Right lobe of liver (tissue), 6 donors: ENCODE results near the gene GABRP. TPM values are rescaled to one million over a fixed set of nuclear protein-coding genes. Genes with fewer than 3 reads are reported as not detected.

Experiments used
- ATAC-seq, 4 donors: fragments of 200-7000 bp; cut with Tn5 transposase; one replicate each; pipeline ENCODE4 v1.9.1; 2020; ENCODE audit warnings: mild to moderate bottlenecking in 4 of 4, moderate library complexity in 4 of 4
- DNase-seq, 3 donors: peaks; one replicate each; pipeline ENCODE4 v3.0.0-alpha.2; 2020
- H3K27ac ChIP-seq, 3 donors: fragments of 200-600 bp; one replicate each; pipeline ENCODE4 v1.8.0; 2022
- H3K27me3 ChIP-seq, 2 donors: fragments of 200-600 bp; one replicate each; pipeline ENCODE4 v1.8.0; 2022
- H3K36me3 ChIP-seq, 4 donors: fragments of 200-600 bp; sonication (generic) in 1 of 4; one replicate each; pipeline versions ENCODE4 v1.5.1 to v1.8.0; 2017 to 2022; ENCODE audit warnings: control low read depth in 1 of 4
- H3K4me1 ChIP-seq, 4 donors: fragments of 200-600 bp; sonication (generic) in 1 of 4; one replicate each; pipeline versions ENCODE4 v1.5.1 to v1.8.0; 2017 to 2022; ENCODE audit warnings: control low read depth in 1 of 4
- H3K4me3 ChIP-seq, 3 donors: fragments of 200-600 bp; one replicate each; pipeline ENCODE4 v1.8.0; 2022
- H3K9me3 ChIP-seq, 4 donors: fragments of 200-600 bp; sonication (generic) in 1 of 4; one replicate each; pipeline versions ENCODE4 v1.5.1 to v1.8.0; 2017 to 2022; ENCODE audit warnings: control low read depth in 1 of 4
- POLR2A ChIP-seq: fragments of 450-650 bp; IDR thresholded peaks from one replicate; pipeline ENCODE4 v1.6.1; 2017; ENCODE audit warnings: antibody characterized with exemption, mild to moderate bottlenecking
- WGBS: methylation state at CpG from one replicate; pipeline ENCODE4 v1.1.6; 2018; ENCODE audit warnings: low coverage, low lambda C conversion rate; ENCODE audit not compliant: insufficient coverage; ENCODE audit errors: missing lambda C conversion rate; 5-methylcytosine and 5-hydroxymethylcytosine counted together
- intact Hi-C, 2 donors: fragments of 100-400 bp; cut with DNase I; formaldehyde crosslinking; loops; one replicate each; pipeline versions ENCODE4 v1.11.2 to v1.14.1; 2022
- total RNA-seq, 6 experiments: library from RNA; depleted of rRNA in 2 of 6; stranded (reverse); fragments of >200 nt in 2 of 6; fragmentation: NEBNext Ultra II Directional in 3 of 6; extraction: Animal tissue kit (Norgen Biotek cat#: 25700) in 3 of 6; gene quantifications; one replicate each; pipeline versions ENCODE4 v1.1.0 to v1.2.4, GENCODE V29; 2016 to 2023
- TF ChIP-seq, protein P1 (sequence below), 4 donors: fragments of 200-600 bp in 3 of 4; fragments of 450-650 bp in 1 of 4; IDR thresholded peaks; one replicate each; pipeline versions ENCODE4 v1.5.1 to v1.8.0; 2016 to 2022; ENCODE audit warnings: antibody characterized with exemption in 4 of 4, mild to moderate bottlenecking in 2 of 4
- donor health status: DM: no; HTN: yes; CAD: no.
- donor health status: DM: no; HTN: no; CAD: no.
- donor health status: DM: no; HTN: no; CAD: no.
- donor health status: DM: no; HTN: yes; CAD: no.
- donor health status: DM: no; HTN: yes; CAD: no.

GABRP gene
- total RNA-seq, 6 experiments from 2014 or later, result 0.20 to 0.64 (median 0.39) TPM

DNA sequence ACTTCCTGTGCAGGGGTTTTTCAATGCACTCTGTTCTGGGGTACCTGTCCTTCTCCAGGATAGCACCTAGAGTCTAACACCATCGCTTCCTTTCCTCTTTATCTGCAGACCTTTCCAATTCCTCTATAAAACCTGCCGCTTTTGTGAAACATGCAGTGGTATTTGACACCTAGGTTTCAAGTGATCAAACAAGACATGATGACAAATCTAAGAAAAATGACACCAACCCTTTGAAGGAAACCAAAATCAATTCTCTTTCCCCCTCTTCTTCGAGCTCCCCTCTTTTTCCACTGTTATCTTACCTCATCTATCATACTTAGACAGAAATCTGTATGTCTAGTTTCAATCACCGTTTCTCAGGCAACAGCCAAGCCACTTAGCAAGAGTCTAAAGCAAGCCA, 52.7 kb downstream of the GABRP start:
- H3K4me1 ChIP-seq, result no peaks in the 10 kb centered on the region
- intact Hi-C loops, result no loop called here
- H3K36me3 ChIP-seq, result no peaks in the 10 kb centered on the region
- no peak for ATAC-seq
- DNase-seq, result no peak
- H3K4me3 ChIP-seq, result no peak overlapping the region
- 74% methylated on average over 4 of the region's 4 CpGs for WGBS
- no peak overlapping the region for H3K27ac ChIP-seq
- H3K9me3 ChIP-seq, result no peaks in the 10 kb centered on the region
- no peaks in the 10 kb centered on the region for H3K27me3 ChIP-seq
- TF ChIP-seq, protein P1, sequence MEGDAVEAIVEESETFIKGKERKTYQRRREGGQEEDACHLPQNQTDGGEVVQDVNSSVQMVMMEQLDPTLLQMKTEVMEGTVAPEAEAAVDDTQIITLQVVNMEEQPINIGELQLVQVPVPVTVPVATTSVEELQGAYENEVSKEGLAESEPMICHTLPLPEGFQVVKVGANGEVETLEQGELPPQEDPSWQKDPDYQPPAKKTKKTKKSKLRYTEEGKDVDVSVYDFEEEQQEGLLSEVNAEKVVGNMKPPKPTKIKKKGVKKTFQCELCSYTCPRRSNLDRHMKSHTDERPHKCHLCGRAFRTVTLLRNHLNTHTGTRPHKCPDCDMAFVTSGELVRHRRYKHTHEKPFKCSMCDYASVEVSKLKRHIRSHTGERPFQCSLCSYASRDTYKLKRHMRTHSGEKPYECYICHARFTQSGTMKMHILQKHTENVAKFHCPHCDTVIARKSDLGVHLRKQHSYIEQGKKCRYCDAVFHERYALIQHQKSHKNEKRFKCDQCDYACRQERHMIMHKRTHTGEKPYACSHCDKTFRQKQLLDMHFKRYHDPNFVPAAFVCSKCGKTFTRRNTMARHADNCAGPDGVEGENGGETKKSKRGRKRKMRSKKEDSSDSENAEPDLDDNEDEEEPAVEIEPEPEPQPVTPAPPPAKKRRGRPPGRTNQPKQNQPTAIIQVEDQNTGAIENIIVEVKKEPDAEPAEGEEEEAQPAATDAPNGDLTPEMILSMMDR (IDR thresholded peaks at IDR 0.05), result no peak
- TF ChIP-seq POLR2A, result no peak

DNA sequence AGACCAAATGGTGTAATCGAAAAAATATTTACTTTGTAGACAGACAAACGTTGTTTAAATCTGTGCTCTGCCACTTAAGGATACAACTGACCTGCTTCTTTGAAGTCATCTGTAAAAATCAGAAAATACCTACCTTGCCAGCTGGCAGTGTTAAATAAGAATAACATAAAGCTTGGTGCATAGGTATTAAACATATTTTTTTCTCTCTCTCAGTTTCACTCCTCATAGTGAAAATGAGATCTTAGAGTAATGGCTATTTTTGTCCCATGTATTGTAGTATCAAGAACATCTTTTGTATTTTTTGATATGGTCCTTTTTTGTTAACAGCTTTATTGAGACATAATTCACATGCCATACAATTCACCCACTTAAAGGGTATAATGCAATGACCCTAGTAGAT, 60.3 kb downstream of the GABRP start:
- Histone ChIP-seq H3K4me1 (no peaks in the 10 kb centered on the region), H3K36me3 (no peaks in the 10 kb centered on the region), H3K27ac (no peak overlapping the region), H3K9me3 (no peaks in the 10 kb centered on the region), H3K4me3 (no peak overlapping the region), H3K27me3 (no peaks in the 10 kb centered on the region)
- ATAC-seq (no peak), DNase-seq (no peak)
- intact Hi-C loops, result no loop called here
- 33% methylated on average over 2 of the region's 2 CpGs for WGBS
- TF ChIP-seq, protein P1 (IDR thresholded peaks at IDR 0.05), result no peak

DNA sequence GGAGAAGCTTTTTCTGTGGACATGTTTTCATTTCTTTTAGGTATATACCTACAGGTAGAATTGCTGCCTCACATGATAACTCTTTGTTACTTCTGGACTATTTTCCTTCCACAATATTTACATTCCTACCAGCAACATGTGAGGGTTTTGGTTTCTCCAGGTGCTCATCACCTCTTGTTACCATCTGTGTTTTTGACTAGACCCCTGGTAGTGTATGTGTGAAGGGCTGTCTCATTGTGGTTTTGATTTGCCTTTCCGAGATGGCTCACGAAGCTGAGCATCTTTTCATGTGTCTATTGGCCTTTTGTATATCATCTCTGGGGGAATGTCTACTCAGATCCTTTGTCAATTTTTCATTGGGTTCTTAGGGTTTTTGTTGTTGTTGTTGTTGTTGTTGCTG, 61.1 kb downstream of the GABRP start:
- Histone ChIP-seq H3K9me3 (no peaks in the 10 kb centered on the region), H3K4me1 (no peaks in the 10 kb centered on the region), H3K36me3 (no peaks in the 10 kb centered on the region), H3K4me3 (no peak overlapping the region), H3K27me3 (no peaks in the 10 kb centered on the region), H3K27ac (no peak overlapping the region)
- ATAC-seq, result no peak
- intact Hi-C loops, result no loop called here
- 76% methylated on average over 2 of the region's 2 CpGs for WGBS
- TF ChIP-seq, protein P1 (IDR thresholded peaks at IDR 0.05), result no peak
- no peak for TF ChIP-seq POLR2A
- no peak for DNase-seq

DNA sequence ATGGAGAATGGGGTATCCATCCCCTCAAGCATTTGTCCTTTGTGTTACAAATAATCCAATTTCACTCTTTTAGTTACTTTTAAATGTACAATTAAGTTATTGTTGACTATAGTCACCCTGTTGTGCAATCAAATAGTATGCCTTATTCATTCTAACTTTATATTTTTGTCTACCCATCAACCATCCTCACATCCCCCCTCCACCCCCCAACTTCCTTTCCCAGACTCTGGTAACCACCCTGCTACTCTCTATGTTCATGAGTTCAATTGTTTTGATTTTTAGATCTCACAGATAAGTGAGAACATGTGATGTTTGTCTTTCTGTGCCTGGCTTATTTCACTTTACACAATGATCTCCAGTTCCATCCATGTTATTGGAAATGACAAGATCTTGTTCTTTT, 62.9 kb downstream of the GABRP start:
- no peaks in the 10 kb centered on the region for H3K36me3 ChIP-seq
- H3K27me3 ChIP-seq, result no peaks in the 10 kb centered on the region
- no peaks in the 10 kb centered on the region for H3K9me3 ChIP-seq
- no peak overlapping the region for H3K4me3 ChIP-seq
- no peak for ATAC-seq
- TF ChIP-seq POLR2A, result no peak
- TF ChIP-seq, protein P1 (IDR thresholded peaks at IDR 0.05), result no peak
- intact Hi-C loops, result no loop called here
- H3K4me1 ChIP-seq, result no peaks in the 10 kb centered on the region
- H3K27ac ChIP-seq, result no peak overlapping the region
- DNase-seq, result no peak

DNA sequence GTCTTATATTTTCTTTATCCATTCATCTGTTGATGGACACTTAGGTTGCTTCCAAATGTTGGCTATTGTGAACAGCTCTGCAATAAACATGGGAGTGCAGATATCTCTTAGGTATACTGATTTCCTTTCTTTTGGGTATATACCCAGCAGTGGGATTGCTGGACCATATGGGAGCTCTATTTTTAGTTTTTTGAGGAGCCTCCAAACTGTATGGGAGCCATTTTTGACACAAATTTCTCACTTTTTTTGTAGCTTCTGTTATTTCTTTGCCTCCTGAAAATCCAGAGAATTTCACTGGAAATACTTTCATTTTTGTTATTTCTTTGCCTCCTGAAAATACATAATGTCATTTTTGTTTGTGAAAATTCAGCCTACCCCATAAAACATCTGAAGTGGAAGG, 63.3 kb downstream of the GABRP start:
- H3K4me1 ChIP-seq, result no peaks in the 10 kb centered on the region
- H3K36me3 ChIP-seq, result no peaks in the 10 kb centered on the region
- no peak overlapping the region for H3K4me3 ChIP-seq
- intact Hi-C loops, result no loop called here
- no peak for TF ChIP-seq POLR2A
- TF ChIP-seq, protein P1 (IDR thresholded peaks at IDR 0.05), result no peak
- H3K9me3 ChIP-seq, result no peaks in the 10 kb centered on the region
- no peaks in the 10 kb centered on the region for H3K27me3 ChIP-seq
- ATAC-seq (no peak), DNase-seq (no peak)
- H3K27ac ChIP-seq, result no peak overlapping the region
